SK-N-MC (cell line): ENCODE results near the gene ERFE.

Experiments
- EZH2 ChIP-seq: fragments of 200-600 bp; sonication (generic); IDR thresholded peaks from one replicate; pipeline ENCODE4 v1.6.1; 2017; ENCODE audit warnings: antibody characterized with exemption
- FOXP2 ChIP-seq: optimal IDR thresholded peaks from 2 replicates; pipeline ENCODE3; 2011; ENCODE audit warnings: mild to moderate bottlenecking, moderate library complexity; ENCODE audit not compliant: insufficient read depth; ENCODE audit errors: extremely low read length, control extremely low read depth
- POLR2AphosphoS5 ChIP-seq: IDR thresholded peaks from 2 replicates; pipeline ENCODE4 v1.6.1; 2012; ENCODE audit warnings: mild to moderate bottlenecking, low read depth, low read length, borderline replicate concordance

GRCh38 chr2:238150686-238151085 is 8.1 kb upstream of the ERFE start:
- TF ChIP-seq EZH2 (no peak), POLR2AphosphoS5 (no peak), FOXP2 (no peak)
